Measurements from ENCODE around the gene FBXL22.

- no peak for TF ChIP-seq CTCF (IDR thresholded peaks at IDR 0.05)
- no peak for TF ChIP-seq POLR2A (IDR thresholded peaks at IDR 0.05)
These were observed 26.2 kb downstream of the FBXL22 start for GRCh38 chr15:63623232-63623969.

All from adrenal gland (tissue), 5 donors.